GM23338 (cell line): ENCODE measurements around the gene APOB. TPM values are rescaled to one million over a fixed set of nuclear protein-coding genes. Genes with fewer than 3 reads are reported as not detected.

Experiments
- ATAC-seq: fragments of 200-7000 bp; cut with Tn5 transposase; 3 replicates; pipeline ENCODE4 v1.9.1; 2020
- DNase-seq: peaks from one replicate; pipeline ENCODE4 v3.0.0-alpha.2; 2015; ENCODE audit warnings: low spot score
- H2AFZ ChIP-seq: fragments of 200-600 bp; sonication (generic); 2 replicates; pipeline ENCODE4 v1.8.0; 2016; ENCODE audit warnings: antibody characterized with exemption, mild to moderate bottlenecking, moderate library complexity
- H3F3A ChIP-seq: fragments of 200-600 bp; sonication (generic); replicated peaks from 2 replicates; pipeline ENCODE4 v1.8.0; 2017; ENCODE audit warnings: antibody characterized with exemption, mixed run types, low read depth
- H3K27ac ChIP-seq: fragments of 200-600 bp; sonication (generic); 2 replicates; pipeline ENCODE4 v1.6.1; 2016; ENCODE audit warnings: low read depth
- H3K27me3 ChIP-seq: fragments of 200-600 bp; sonication (generic); 2 replicates; pipeline ENCODE4 v1.8.0; 2016; ENCODE audit warnings: mild to moderate bottlenecking, mixed run types, moderate library complexity; ENCODE audit not compliant: insufficient read depth
- H3K36me3 ChIP-seq: fragments of 200-600 bp; sonication (generic); 2 replicates; pipeline ENCODE4 v1.8.0; 2016; ENCODE audit warnings: mild to moderate bottlenecking; ENCODE audit not compliant: insufficient read depth
- H3K4me1 ChIP-seq: fragments of 200-600 bp; sonication (generic); 2 replicates; pipeline ENCODE4 v1.8.0; 2016; ENCODE audit warnings: mild to moderate bottlenecking, moderate library complexity; ENCODE audit not compliant: insufficient read depth
- H3K4me2 ChIP-seq: fragments of 200-600 bp; sonication (generic); 2 replicates; pipeline ENCODE4 v1.7.1; 2017; ENCODE audit warnings: mixed run types
- H3K4me3 ChIP-seq: fragments of 200-600 bp; sonication (generic); 2 replicates; pipeline ENCODE4 v1.6.1; 2016; ENCODE audit warnings: mixed run types
- H3K79me2 ChIP-seq: fragments of 200-600 bp; sonication (generic); replicated peaks from 2 replicates; pipeline ENCODE4 v1.8.0; 2017; ENCODE audit warnings: mild to moderate bottlenecking; ENCODE audit not compliant: insufficient read depth
- H3K9me2 ChIP-seq: fragments of 200-600 bp; sonication (generic); 2 replicates; pipeline ENCODE4 v1.8.0; 2017; ENCODE audit not compliant: insufficient read depth
- H4K20me1 ChIP-seq: fragments of 200-600 bp; sonication (generic); replicated peaks from 2 replicates; pipeline ENCODE4 v1.8.0; 2017; ENCODE audit warnings: mild to moderate bottlenecking; ENCODE audit not compliant: insufficient read depth
- H3K27ac Mint-ChIP-seq: 2 replicates; pipeline ENCODE4 v1.8.0; 2020; ENCODE audit warnings: inconsistent platforms, mild to moderate bottlenecking, moderate library complexity, mixed read lengths
- H3K27me3 Mint-ChIP-seq: 3 replicates; pipeline ENCODE4 v1.8.0; 2022; ENCODE audit warnings: low read depth, mild to moderate bottlenecking, moderate library complexity, mixed read lengths, inconsistent platforms; ENCODE audit not compliant: insufficient read depth, poor library complexity
- H3K36me3 Mint-ChIP-seq: 3 replicates; pipeline ENCODE4 v1.8.0; 2021; ENCODE audit warnings: low read depth, mild to moderate bottlenecking, inconsistent platforms, moderate library complexity, mixed read lengths
- H3K4me1 Mint-ChIP-seq: 3 replicates; pipeline ENCODE4 v1.8.0; 2020; ENCODE audit warnings: mild to moderate bottlenecking, inconsistent platforms, mixed read lengths
- H3K4me3 Mint-ChIP-seq: 3 replicates; pipeline ENCODE4 v1.8.0; 2021; ENCODE audit warnings: moderate library complexity, mild to moderate bottlenecking, inconsistent platforms, mixed read lengths
- H3K9me3 Mint-ChIP-seq: 3 replicates; pipeline ENCODE4 v1.8.0; 2020; ENCODE audit warnings: moderate library complexity, mild to moderate bottlenecking, inconsistent platforms, mixed read lengths
- CREB1 ChIP-seq: fragments of 250-450 bp; sonication (Bioruptor Pico); IDR thresholded peaks from 2 replicates; pipeline ENCODE4 v1.5.0; 2020; ENCODE audit warnings: low read depth, mild to moderate bottlenecking, moderate library complexity
- CTCF ChIP-seq, 2 experiments: fragments of 200-600 bp in 1 of 2; sonication (generic) in 1 of 2; conservative IDR thresholded peaks; 2 replicates each; pipeline versions ENCODE4 v1.5.1 to v1.6.1; 2016 to 2017; ENCODE audit warnings: antibody characterized with exemption in 2 of 2, low read depth in 2 of 2, mild to moderate bottlenecking in 2 of 2, moderate library complexity in 1 of 2
- ETS1 ChIP-seq: IDR thresholded peaks from 2 replicates; pipeline ENCODE4 v1.6.1; 2016; ENCODE audit warnings: antibody characterized with exemption
- EZH2 ChIP-seq: fragments of 200-600 bp; sonication (generic); IDR thresholded peaks from one replicate; pipeline ENCODE4 v1.8.0; 2017; ENCODE audit warnings: antibody characterized with exemption, mild to moderate bottlenecking, low read depth; ENCODE audit not compliant: unreplicated experiment
- EZH2phosphoT487 ChIP-seq: fragments of 200-600 bp; sonication (generic); IDR thresholded peaks from one replicate; pipeline ENCODE4 v1.8.1; 2018; ENCODE audit warnings: antibody characterized with exemption; ENCODE audit not compliant: unreplicated experiment
- JUNB ChIP-seq: IDR thresholded peaks from one replicate; pipeline ENCODE4 v1.6.1; 2016; ENCODE audit warnings: antibody characterized with exemption; ENCODE audit not compliant: unreplicated experiment
- NANOG ChIP-seq: IDR thresholded peaks from 2 replicates; pipeline ENCODE4 v1.6.1; 2016; ENCODE audit warnings: antibody characterized with exemption, borderline replicate concordance
- POLR2AphosphoS5 ChIP-seq: IDR thresholded peaks from 2 replicates; pipeline ENCODE4 v1.6.1; 2016; ENCODE audit warnings: antibody characterized with exemption, low read depth
- REST ChIP-seq: IDR thresholded peaks from one replicate; pipeline ENCODE4 v1.6.1; 2018; ENCODE audit warnings: antibody characterized with exemption; ENCODE audit not compliant: unreplicated experiment
- STAT1 ChIP-seq: IDR thresholded peaks from one replicate; pipeline ENCODE4 v1.6.1; 2016; ENCODE audit warnings: antibody characterized with exemption; ENCODE audit not compliant: unreplicated experiment
- ZNF114 ChIP-seq: fragments of 250-450 bp; sonication (Bioruptor Pico); IDR thresholded peaks from 2 replicates; pipeline ENCODE4 v1.5.0; 2020; ENCODE audit warnings: mild to moderate bottlenecking, moderate library complexity
- ZNF331 ChIP-seq: fragments of 250-450 bp; sonication (Bioruptor Pico); IDR thresholded peaks from 2 replicates; pipeline ENCODE4 v1.5.0; 2020; ENCODE audit warnings: low read depth, mild to moderate bottlenecking, moderate library complexity
- ZNF462 ChIP-seq: fragments of 250-450 bp; sonication (Bioruptor Pico); IDR thresholded peaks from 2 replicates; pipeline ENCODE4 v1.5.0; 2020; ENCODE audit warnings: mild to moderate bottlenecking, moderate library complexity
- polyA plus RNA-seq: library from polyadenylated mRNA; unstranded; fragments of >200 nt; fragmentation: Nextera tagmentation; extraction: Ambion mirVana; gene quantifications from 2 replicates; pipeline ENCODE4 v1.2.1, GENCODE V29; 2016
- total RNA-seq: library from RNA; depleted of rRNA; stranded (reverse); fragments of >200 nt; shearing (Covaris generic); gene quantifications from 2 replicates; pipeline ENCODE4 v1.2.3, GENCODE V29; 2014

Gene APOB
- total and polyA plus RNA-seq, 2 experiments from 2014 or later, result 0.08 to 0.56 TPM

GRCh38 chr2:20986024-20986939 lies 57.6 kb downstream of the APOB start:
- Mint-ChIP-seq H3K36me3 (no peaks in the 10 kb centered on the region), H3K27me3 (peaks cover 8% of the 10 kb centered on the region), H3K4me1 (peaks cover 26% of the 10 kb centered on the region), H3K27ac (no peak overlapping the region), H3K4me3 (no peak overlapping the region), H3K9me3 (no peaks in the 10 kb centered on the region)
- ATAC-seq, result no peak
- Histone ChIP-seq H3K4me2 (no peak overlapping the region), H3K79me2 (no peaks in the 10 kb centered on the region), H2AFZ (no peak overlapping the region), H3F3A (no peaks in the 10 kb centered on the region), H4K20me1 (no peaks in the 10 kb centered on the region), H3K9me2 (no peaks in the 10 kb centered on the region), H3K27me3 (no peaks in the 10 kb centered on the region), H3K27ac (no peak overlapping the region), H3K36me3 (no peaks in the 10 kb centered on the region), H3K4me3 (no peak overlapping the region), H3K4me1 (no peaks in the 10 kb centered on the region; the same call in 1 of the 2 replicates)
- DNase-seq, result no peak
- TF ChIP-seq ZNF462 (CRISPR knock-in tag), result no peak
- no peak for TF ChIP-seq ZNF114 (CRISPR knock-in tag)
- no peak for TF ChIP-seq CTCF (conservative IDR thresholded peaks at IDR 0.05; ENCODE audit: low read depth in 2 of 2)
- no peak for TF ChIP-seq ZNF331 (CRISPR knock-in tag)
- no peak for TF ChIP-seq POLR2AphosphoS5
- no peak for TF ChIP-seq EZH2phosphoT487
- TF ChIP-seq EZH2, result no peak
- TF ChIP-seq ETS1, result no peak
- no peak for TF ChIP-seq CREB1 (CRISPR knock-in tag)
- no peak for TF ChIP-seq NANOG
- TF ChIP-seq JUNB, result no peak
- TF ChIP-seq STAT1, result no peak
- TF ChIP-seq REST, result no peak
